ENCODE measurements around the gene MBNL2.

The MBNL2 gene

GRCh38 chr13:97387485-97387839, 165.3 kb downstream of the MBNL2 start:
- H3K4me1 ChIP-seq (ENCODE audit: insufficient read depth, low read length): no peaks in the 10 kb centered on the region
- no peaks in the 10 kb centered on the region for H3K36me3 ChIP-seq (ENCODE audit: insufficient read depth, low read depth, low read length)
- H3K9ac ChIP-seq (ENCODE audit: low read depth, low read length): no peak overlapping the region
- no peaks in the 10 kb centered on the region for H3K27me3 ChIP-seq (ENCODE audit: insufficient read depth, low read length)
- no peak overlapping the region for H3K4me3 ChIP-seq (ENCODE audit: low read length)
- no peak overlapping the region for H3K27ac ChIP-seq (ENCODE audit: low read length)
- H3K9me3 ChIP-seq (ENCODE audit: insufficient read depth, low read depth, low read length): no peaks in the 10 kb centered on the region

GRCh38 chr13:97387890-97388289, 165.8 kb downstream of the MBNL2 start:
- Histone ChIP-seq H3K9me3 (ENCODE audit: insufficient read depth, low read depth, low read length) (no peaks in the 10 kb centered on the region), H3K4me3 (ENCODE audit: low read length) (no peak overlapping the region), H3K27ac (ENCODE audit: low read length) (no peak overlapping the region), H3K27me3 (ENCODE audit: insufficient read depth, low read length) (no peaks in the 10 kb centered on the region), H3K4me1 (ENCODE audit: insufficient read depth, low read length) (no peaks in the 10 kb centered on the region), H3K9ac (ENCODE audit: low read depth, low read length) (no peak overlapping the region), H3K36me3 (ENCODE audit: insufficient read depth, low read depth, low read length) (no peaks in the 10 kb centered on the region)

- no peaks in the 10 kb centered on the region for H3K9me3 ChIP-seq (ENCODE audit: insufficient read depth, low read depth, low read length)
- H3K4me1 ChIP-seq (ENCODE audit: insufficient read depth, low read length): no peaks in the 10 kb centered on the region
- no peak overlapping the region for H3K27ac ChIP-seq (ENCODE audit: low read length)
- no peaks in the 10 kb centered on the region for H3K36me3 ChIP-seq (ENCODE audit: insufficient read depth, low read depth, low read length)
- H3K9ac ChIP-seq (ENCODE audit: low read depth, low read length): no peak overlapping the region
- H3K27me3 ChIP-seq (ENCODE audit: insufficient read depth, low read length): no peaks in the 10 kb centered on the region
- H3K4me3 ChIP-seq (ENCODE audit: low read length): no peak overlapping the region
These were observed 166.2 kb downstream of the MBNL2 start for GRCh38 chr13:97388373-97388772.

- H3K9me3 ChIP-seq (ENCODE audit: insufficient read depth, low read depth, low read length): no peaks in the 10 kb centered on the region
- no peaks in the 10 kb centered on the region for H3K4me1 ChIP-seq (ENCODE audit: insufficient read depth, low read length)
- H3K27ac ChIP-seq (ENCODE audit: low read length): no peak overlapping the region
- H3K27me3 ChIP-seq (ENCODE audit: insufficient read depth, low read length): no peaks in the 10 kb centered on the region
- H3K36me3 ChIP-seq (ENCODE audit: insufficient read depth, low read depth, low read length): no peaks in the 10 kb centered on the region
- H3K9ac ChIP-seq (ENCODE audit: low read depth, low read length): no peak overlapping the region
- no peak overlapping the region for H3K4me3 ChIP-seq (ENCODE audit: low read length)
These were observed 168.9 kb downstream of the MBNL2 start for GRCh38 chr13:97390941-97391600.

- Histone ChIP-seq H3K36me3 (ENCODE audit: insufficient read depth, low read depth, low read length) (no peaks in the 10 kb centered on the region), H3K4me1 (ENCODE audit: insufficient read depth, low read length) (no peaks in the 10 kb centered on the region), H3K9me3 (ENCODE audit: insufficient read depth, low read depth, low read length) (no peaks in the 10 kb centered on the region), H3K9ac (ENCODE audit: low read depth, low read length) (no peak overlapping the region), H3K27ac (ENCODE audit: low read length) (no peak overlapping the region), H3K4me3 (ENCODE audit: low read length) (no peak overlapping the region), H3K27me3 (ENCODE audit: insufficient read depth, low read length) (no peaks in the 10 kb centered on the region)
These were observed 169.9 kb downstream of the MBNL2 start for GRCh38 chr13:97392020-97392419.

- Histone ChIP-seq H3K9ac (ENCODE audit: low read depth, low read length) (no peak overlapping the region), H3K36me3 (ENCODE audit: insufficient read depth, low read depth, low read length) (no peaks in the 10 kb centered on the region), H3K27ac (ENCODE audit: low read length) (no peak overlapping the region), H3K4me3 (ENCODE audit: low read length) (no peak overlapping the region), H3K4me1 (ENCODE audit: insufficient read depth, low read length) (no peaks in the 10 kb centered on the region), H3K9me3 (ENCODE audit: insufficient read depth, low read depth, low read length) (no peaks in the 10 kb centered on the region), H3K27me3 (ENCODE audit: insufficient read depth, low read length) (no peaks in the 10 kb centered on the region)
These were observed 172.4 kb downstream of the MBNL2 start for GRCh38 chr13:97394542-97394941.

- Histone ChIP-seq H3K9ac (ENCODE audit: low read depth, low read length) (no peak overlapping the region), H3K4me1 (ENCODE audit: insufficient read depth, low read length) (no peaks in the 10 kb centered on the region), H3K36me3 (ENCODE audit: insufficient read depth, low read depth, low read length) (no peaks in the 10 kb centered on the region), H3K27me3 (ENCODE audit: insufficient read depth, low read length) (no peaks in the 10 kb centered on the region), H3K9me3 (ENCODE audit: insufficient read depth, low read depth, low read length) (no peaks in the 10 kb centered on the region), H3K4me3 (ENCODE audit: low read length) (no peak overlapping the region), H3K27ac (ENCODE audit: low read length) (no peak overlapping the region)
These were observed 173.5 kb downstream of the MBNL2 start for GRCh38 chr13:97395447-97396136.

- no peaks in the 10 kb centered on the region for H3K4me1 ChIP-seq (ENCODE audit: insufficient read depth, low read length)
- no peaks in the 10 kb centered on the region for H3K9me3 ChIP-seq (ENCODE audit: insufficient read depth, low read depth, low read length)
- no peaks in the 10 kb centered on the region for H3K36me3 ChIP-seq (ENCODE audit: insufficient read depth, low read depth, low read length)
- H3K9ac ChIP-seq (ENCODE audit: low read depth, low read length): no peak overlapping the region
- no peaks in the 10 kb centered on the region for H3K27me3 ChIP-seq (ENCODE audit: insufficient read depth, low read length)
- no peak overlapping the region for H3K27ac ChIP-seq (ENCODE audit: low read length)
- H3K4me3 ChIP-seq (ENCODE audit: low read length): no peak overlapping the region
These were observed 175.1 kb downstream of the MBNL2 start for GRCh38 chr13:97397267-97397666.

- no peaks in the 10 kb centered on the region for H3K27me3 ChIP-seq (ENCODE audit: insufficient read depth, low read length)
- H3K9ac ChIP-seq (ENCODE audit: low read depth, low read length): no peak overlapping the region
- no peaks in the 10 kb centered on the region for H3K36me3 ChIP-seq (ENCODE audit: insufficient read depth, low read depth, low read length)
- no peak overlapping the region for H3K27ac ChIP-seq (ENCODE audit: low read length)
- no peak overlapping the region for H3K4me3 ChIP-seq (ENCODE audit: low read length)
- no peaks in the 10 kb centered on the region for H3K9me3 ChIP-seq (ENCODE audit: insufficient read depth, low read depth, low read length)
- H3K4me1 ChIP-seq (ENCODE audit: insufficient read depth, low read length): no peaks in the 10 kb centered on the region
These were observed 179.3 kb downstream of the MBNL2 start for GRCh38 chr13:97401421-97401820.

- no peaks in the 10 kb centered on the region for H3K4me1 ChIP-seq (ENCODE audit: insufficient read depth, low read length)
- no peak overlapping the region for H3K9ac ChIP-seq (ENCODE audit: low read depth, low read length)
- no peaks in the 10 kb centered on the region for H3K9me3 ChIP-seq (ENCODE audit: insufficient read depth, low read depth, low read length)
- H3K27ac ChIP-seq (ENCODE audit: low read length): no peak overlapping the region
- H3K4me3 ChIP-seq (ENCODE audit: low read length): no peak overlapping the region
- H3K36me3 ChIP-seq (ENCODE audit: insufficient read depth, low read depth, low read length): no peaks in the 10 kb centered on the region
- no peaks in the 10 kb centered on the region for H3K27me3 ChIP-seq (ENCODE audit: insufficient read depth, low read length)
These were observed 182.0 kb downstream of the MBNL2 start for GRCh38 chr13:97403893-97404750.

GRCh38 chr13:97407540-97407939, 185.4 kb downstream of the MBNL2 start:
- Histone ChIP-seq H3K27ac (ENCODE audit: low read length) (no peak overlapping the region), H3K36me3 (ENCODE audit: insufficient read depth, low read depth, low read length) (no peaks in the 10 kb centered on the region), H3K9me3 (ENCODE audit: insufficient read depth, low read depth, low read length) (no peaks in the 10 kb centered on the region), H3K27me3 (ENCODE audit: insufficient read depth, low read length) (no peaks in the 10 kb centered on the region), H3K9ac (ENCODE audit: low read depth, low read length) (no peak overlapping the region), H3K4me1 (ENCODE audit: insufficient read depth, low read length) (no peaks in the 10 kb centered on the region), H3K4me3 (ENCODE audit: low read length) (no peak overlapping the region)

- Histone ChIP-seq H3K9ac (ENCODE audit: low read depth, low read length) (no peak overlapping the region), H3K4me1 (ENCODE audit: insufficient read depth, low read length) (peaks cover 5% of the 10 kb centered on the region), H3K9me3 (ENCODE audit: insufficient read depth, low read depth, low read length) (no peaks in the 10 kb centered on the region)
These were observed 186.8 kb downstream of the MBNL2 start for GRCh38 chr13:97408938-97409337.

More at GRCh38 chr13:97408938-97409337, 186.8 kb downstream of the MBNL2 start:
- Histone ChIP-seq H3K4me3 (ENCODE audit: low read length) (no peak overlapping the region), H3K27ac (ENCODE audit: low read length) (no peak overlapping the region), H3K27me3 (ENCODE audit: insufficient read depth, low read length) (no peaks in the 10 kb centered on the region), H3K36me3 (ENCODE audit: insufficient read depth, low read depth, low read length) (no peaks in the 10 kb centered on the region)

Data from iPS-20b (cell line).